ENCODE data around the gene VGLL2.

DNA sequence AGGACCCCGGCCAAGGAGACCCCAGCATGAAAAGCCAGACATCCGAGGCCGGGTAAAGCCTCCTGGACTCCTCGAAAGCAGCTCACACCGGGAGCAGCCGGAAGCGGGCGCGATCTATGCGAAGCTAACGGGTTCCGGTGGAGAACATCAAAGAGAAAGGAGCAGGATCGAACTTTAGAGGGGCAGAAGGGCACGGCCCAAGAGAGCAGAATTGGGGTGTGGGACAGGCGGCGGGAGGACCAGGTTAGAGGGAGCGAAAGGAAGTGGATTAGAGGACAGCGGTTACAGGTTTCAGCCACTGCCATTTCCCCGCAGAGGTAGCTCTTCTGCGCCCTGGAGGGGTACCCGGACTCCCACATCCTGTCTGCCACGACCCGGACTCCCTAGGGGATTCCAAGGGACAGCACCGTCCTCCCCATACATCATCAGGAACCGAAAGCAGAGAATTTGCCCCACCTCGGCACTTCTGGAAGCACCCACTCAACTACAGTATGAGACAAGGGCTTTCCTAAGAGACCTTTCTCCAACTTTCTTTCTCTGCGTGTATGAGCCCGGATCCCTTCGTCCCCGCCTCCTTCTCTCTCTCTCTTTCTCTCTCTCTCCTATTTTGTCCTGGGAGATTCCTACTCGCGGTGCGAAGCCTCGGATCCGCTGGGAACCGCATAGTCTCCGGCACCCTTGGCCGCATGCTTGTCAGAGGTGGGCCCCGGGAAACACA is 507 bp upstream of the VGLL2 start:
- TF ChIP-seq POLR2AphosphoS5 (IDR thresholded peaks at IDR 0.05), result no peak
- TF ChIP-seq, protein P1, sequence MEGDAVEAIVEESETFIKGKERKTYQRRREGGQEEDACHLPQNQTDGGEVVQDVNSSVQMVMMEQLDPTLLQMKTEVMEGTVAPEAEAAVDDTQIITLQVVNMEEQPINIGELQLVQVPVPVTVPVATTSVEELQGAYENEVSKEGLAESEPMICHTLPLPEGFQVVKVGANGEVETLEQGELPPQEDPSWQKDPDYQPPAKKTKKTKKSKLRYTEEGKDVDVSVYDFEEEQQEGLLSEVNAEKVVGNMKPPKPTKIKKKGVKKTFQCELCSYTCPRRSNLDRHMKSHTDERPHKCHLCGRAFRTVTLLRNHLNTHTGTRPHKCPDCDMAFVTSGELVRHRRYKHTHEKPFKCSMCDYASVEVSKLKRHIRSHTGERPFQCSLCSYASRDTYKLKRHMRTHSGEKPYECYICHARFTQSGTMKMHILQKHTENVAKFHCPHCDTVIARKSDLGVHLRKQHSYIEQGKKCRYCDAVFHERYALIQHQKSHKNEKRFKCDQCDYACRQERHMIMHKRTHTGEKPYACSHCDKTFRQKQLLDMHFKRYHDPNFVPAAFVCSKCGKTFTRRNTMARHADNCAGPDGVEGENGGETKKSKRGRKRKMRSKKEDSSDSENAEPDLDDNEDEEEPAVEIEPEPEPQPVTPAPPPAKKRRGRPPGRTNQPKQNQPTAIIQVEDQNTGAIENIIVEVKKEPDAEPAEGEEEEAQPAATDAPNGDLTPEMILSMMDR (IDR thresholded peaks at IDR 0.05), result no peak
